Fibroblast of pulmonary artery (primary cell): ENCODE data around the gene OSBP2.

Experiments
- DNase-seq: peaks from one replicate; pipeline ENCODE4 v3.0.0-alpha.2; 2010; ENCODE audit warnings: low read depth
- H3K4me3 ChIP-seq: replicated peaks from 2 replicates; pipeline ENCODE4 v1.5.1; 2011; ENCODE audit warnings: low read depth, mild to moderate bottlenecking, control low read depth, low read length, moderate library complexity
- TF ChIP-seq, protein P1 (sequence below): IDR thresholded peaks from 2 replicates; pipeline ENCODE4 v1.5.1; 2011; ENCODE audit warnings: mild to moderate bottlenecking, control low read depth, low read length, inconsistent platforms; ENCODE audit errors: missing control alignments

Gene OSBP2

DNA sequence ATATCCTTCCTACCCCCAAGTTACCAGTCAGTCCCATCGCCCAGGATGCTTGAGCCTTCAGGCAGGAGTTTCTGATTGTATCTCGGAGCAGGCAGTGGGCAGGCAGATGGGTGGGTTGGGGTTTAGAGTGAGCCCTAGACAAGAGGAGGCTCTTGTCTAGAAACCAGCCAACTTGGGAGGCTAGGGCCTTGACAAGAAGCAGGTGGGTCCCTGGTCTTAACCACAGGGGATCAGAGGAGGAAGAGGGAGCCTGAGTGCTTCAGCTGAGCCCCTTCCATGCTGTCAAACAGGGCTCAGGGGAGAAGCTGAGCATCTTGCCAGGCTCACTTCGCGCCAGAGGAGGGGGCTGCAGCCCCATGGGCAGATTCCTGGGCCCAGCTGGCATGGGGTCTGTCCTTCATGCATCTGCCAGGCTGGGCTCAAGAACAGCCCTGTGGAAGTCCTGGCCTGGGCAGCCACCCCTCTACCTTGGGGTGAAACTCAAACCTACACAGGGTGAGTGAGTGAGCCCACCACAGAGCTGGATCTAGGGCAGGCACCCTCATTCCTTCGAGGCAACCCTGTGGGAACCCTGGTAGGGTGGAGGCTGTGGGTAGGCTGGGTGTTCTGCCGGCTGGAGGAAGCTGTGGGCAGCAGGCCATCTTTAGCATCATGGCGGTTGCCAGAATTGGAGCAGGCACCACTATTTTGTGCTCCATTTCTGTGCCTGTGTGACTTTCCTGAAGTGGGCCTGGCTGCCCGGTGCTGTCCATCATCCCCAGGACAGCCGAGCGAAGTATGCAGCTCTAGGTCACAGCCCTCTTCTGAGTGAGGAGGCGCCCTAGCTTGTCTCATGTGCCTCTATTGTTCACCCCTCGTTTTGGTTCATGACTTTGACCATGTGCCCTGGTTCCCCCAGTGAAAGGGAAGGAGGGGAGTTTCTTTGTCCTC is 165.8 kb downstream of the OSBP2 start:
- no peak for DNase-seq
- H3K4me3 ChIP-seq = no peak overlapping the region
- TF ChIP-seq, protein P1, sequence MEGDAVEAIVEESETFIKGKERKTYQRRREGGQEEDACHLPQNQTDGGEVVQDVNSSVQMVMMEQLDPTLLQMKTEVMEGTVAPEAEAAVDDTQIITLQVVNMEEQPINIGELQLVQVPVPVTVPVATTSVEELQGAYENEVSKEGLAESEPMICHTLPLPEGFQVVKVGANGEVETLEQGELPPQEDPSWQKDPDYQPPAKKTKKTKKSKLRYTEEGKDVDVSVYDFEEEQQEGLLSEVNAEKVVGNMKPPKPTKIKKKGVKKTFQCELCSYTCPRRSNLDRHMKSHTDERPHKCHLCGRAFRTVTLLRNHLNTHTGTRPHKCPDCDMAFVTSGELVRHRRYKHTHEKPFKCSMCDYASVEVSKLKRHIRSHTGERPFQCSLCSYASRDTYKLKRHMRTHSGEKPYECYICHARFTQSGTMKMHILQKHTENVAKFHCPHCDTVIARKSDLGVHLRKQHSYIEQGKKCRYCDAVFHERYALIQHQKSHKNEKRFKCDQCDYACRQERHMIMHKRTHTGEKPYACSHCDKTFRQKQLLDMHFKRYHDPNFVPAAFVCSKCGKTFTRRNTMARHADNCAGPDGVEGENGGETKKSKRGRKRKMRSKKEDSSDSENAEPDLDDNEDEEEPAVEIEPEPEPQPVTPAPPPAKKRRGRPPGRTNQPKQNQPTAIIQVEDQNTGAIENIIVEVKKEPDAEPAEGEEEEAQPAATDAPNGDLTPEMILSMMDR = no peak

DNA sequence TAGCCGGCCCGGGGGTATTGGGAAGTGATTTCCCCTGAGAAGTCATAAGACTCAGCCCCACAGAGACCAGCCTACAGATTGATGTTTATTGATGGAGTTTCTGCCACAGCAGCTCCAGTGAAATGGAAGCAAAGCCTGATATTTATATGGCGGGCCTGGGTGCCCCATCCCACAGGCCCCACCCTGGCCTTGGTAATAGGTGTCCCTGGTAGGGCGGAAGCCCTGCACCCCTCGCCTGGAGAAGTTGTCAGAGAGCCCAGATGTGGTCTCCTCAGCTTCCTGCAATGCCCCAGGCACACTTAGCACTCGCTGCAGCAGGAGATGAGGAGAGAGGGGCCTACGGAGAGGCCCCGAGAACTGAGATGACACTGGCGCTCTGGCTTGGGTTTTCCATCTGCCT is 166.5 kb downstream of the OSBP2 start:
- TF ChIP-seq, protein P1 = no peak

DNA sequence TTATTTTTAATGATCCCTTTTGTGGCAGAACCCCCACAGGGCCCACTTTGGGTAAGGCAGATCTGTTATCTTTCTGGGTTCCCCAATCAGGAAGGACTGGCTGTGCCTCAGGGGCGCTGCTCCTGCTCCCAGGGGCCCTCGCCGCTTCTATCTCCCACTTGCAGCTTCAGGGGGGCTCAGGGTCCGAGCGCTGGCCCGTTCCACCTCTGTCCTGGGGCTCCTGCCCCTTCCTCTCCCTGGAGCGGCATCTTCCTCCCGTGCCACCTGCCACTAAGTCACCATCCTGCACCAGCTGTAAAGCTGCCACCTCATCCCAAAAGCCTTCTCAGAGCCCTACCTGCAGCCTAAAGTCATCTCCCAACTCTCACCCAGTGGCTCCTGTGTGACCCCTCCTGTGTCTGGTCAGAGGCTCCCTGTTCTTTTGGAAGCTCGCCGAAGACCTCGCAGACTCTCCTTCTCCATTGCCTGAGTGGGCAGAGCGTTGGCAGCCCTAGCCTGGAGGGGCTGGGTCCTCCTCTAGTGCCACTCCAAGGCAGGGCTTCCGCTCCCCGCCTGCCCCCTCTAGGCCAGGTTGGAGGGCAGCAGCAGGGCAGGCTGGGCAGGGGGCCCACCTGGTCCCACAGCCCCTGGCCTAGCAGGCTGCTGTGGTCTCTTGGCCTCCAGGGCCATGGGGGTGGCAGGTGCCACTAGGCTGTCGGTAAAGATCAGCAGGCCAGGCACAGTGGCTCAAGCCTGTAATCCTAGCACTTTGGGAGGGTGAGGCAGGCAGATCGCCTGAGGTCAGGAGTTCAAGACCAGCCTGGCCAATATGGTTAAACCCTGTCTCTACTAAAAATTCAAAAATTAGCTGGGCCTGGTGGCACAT is 167.2 kb downstream of the OSBP2 start:
- no peak overlapping the region for H3K4me3 ChIP-seq
- no peak for DNase-seq
- TF ChIP-seq, protein P1 = no peak

More for the DNA sequence above, 166.5 kb downstream of the OSBP2 start:
- DNase-seq = no peak
- no peak overlapping the region for H3K4me3 ChIP-seq

DNA sequence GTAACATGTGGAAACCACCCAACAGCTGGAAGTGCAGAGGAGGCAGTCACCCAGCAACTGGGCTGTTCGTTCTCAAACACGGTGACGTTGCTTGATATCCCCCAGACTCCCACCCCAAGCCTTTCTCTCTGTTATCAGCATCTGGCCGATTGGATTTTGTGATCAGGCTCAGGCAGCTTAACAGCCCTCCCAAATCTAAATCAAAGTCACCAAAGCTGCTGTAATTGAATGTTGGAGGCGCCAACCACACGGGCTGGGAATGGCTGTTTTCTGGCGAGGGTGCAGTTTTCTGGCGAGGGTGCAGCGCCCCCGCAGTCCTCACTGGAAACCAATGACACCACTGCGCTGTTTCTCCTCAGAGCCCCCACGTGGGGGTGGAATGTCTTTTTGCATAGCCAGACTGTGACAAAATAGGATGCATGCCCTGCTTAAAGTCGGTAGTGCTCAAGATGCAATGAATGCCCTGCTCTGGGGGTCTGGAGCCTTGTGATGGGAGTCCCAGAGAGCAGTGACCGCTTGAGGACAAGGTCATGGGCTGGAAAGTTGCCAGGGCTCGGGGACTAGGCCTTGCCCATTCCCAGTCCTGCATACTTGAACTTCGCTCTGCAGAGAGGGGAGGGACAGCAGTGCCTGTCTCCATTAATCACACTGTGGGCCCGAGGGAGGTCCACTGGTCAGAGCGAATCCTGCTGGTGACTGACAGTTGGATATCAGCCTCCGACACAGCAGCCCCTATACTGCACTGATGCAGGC is 168.6 kb downstream of the OSBP2 start:
- DNase-seq = no peak
- no peak overlapping the region for H3K4me3 ChIP-seq
- TF ChIP-seq, protein P1 = no peak

DNA sequence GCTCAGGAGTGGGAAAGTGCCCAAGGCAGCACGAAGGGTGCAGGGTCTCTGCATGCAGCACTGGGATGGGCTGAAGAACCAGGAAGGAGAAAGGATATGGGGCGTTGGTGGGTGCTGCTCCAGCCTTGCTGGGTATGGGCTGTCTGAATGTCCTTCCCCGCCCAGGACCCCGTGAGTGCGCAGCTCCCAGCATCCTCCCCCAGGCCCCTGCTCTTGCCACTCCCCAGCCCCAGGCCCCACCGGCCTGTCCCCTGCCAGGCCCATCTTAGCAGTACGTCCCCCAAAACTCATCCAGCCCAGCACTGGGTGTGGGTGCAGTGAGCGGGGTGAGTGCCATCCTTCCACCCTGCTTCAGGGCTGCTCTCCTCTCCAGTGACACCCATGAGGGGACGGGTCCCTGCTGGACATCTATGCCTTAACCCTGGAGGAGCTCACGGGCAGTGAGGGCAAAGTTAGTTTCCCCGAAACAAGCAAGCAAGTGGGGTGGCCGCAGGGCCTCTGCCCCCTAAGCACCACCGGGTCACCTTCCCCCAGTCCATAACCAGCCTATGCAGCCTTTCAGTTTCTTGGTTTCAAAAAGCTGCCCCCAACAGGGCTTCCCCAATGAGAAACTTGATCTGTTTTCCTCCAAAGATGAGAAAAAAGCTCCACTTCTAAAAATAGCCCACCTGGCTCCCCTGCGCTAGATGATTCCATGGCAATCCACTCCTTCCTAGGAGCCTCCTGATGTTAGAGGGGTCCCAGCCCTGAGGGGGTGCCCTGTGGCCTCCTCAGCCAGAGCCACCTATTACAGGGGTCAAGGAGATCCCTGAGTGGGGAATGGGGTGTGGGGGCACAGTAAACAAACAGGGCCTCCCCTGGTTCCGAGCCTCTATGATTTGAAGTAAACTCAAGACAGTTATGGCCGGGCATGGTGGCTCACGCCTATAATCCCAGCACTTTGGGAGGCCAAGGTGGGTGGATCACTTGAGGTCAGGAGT is 170.1 kb downstream of the OSBP2 start:
- TF ChIP-seq, protein P1 = no peak
- DNase-seq = no peak
- H3K4me3 ChIP-seq = no peak overlapping the region
